Keratinocyte (primary cell): ENCODE results near the gene COMMD7.

Experiments
- EZH2 ChIP-seq: IDR thresholded peaks from one replicate; pipeline ENCODE4 v1.6.1; 2012; ENCODE audit warnings: inconsistent platforms, mild to moderate bottlenecking, low read length, moderate library complexity
- TF ChIP-seq, protein P1 (sequence below), 3 experiments: IDR thresholded peaks in 1 of 3; conservative IDR thresholded peaks in 1 of 3; optimal IDR thresholded peaks in 1 of 3; 2 replicates in 2 of 3; 3 replicates in 1 of 3; pipeline versions ENCODE3 to v1.5.1; 2011; ENCODE audit warnings: low read length in 3 of 3, mild to moderate bottlenecking in 3 of 3, moderate library complexity in 2 of 3, control low read depth in 1 of 3, inconsistent platforms in 1 of 3; ENCODE audit not compliant: insufficient read depth in 2 of 3; ENCODE audit errors: extremely low read depth in 1 of 3

- TF ChIP-seq, protein P1, sequence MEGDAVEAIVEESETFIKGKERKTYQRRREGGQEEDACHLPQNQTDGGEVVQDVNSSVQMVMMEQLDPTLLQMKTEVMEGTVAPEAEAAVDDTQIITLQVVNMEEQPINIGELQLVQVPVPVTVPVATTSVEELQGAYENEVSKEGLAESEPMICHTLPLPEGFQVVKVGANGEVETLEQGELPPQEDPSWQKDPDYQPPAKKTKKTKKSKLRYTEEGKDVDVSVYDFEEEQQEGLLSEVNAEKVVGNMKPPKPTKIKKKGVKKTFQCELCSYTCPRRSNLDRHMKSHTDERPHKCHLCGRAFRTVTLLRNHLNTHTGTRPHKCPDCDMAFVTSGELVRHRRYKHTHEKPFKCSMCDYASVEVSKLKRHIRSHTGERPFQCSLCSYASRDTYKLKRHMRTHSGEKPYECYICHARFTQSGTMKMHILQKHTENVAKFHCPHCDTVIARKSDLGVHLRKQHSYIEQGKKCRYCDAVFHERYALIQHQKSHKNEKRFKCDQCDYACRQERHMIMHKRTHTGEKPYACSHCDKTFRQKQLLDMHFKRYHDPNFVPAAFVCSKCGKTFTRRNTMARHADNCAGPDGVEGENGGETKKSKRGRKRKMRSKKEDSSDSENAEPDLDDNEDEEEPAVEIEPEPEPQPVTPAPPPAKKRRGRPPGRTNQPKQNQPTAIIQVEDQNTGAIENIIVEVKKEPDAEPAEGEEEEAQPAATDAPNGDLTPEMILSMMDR (optimal IDR thresholded peaks at IDR 0.05 in 1 of 3, IDR thresholded peaks at IDR 0.05 in 1 of 3, conservative IDR thresholded peaks at IDR 0.05 in 1 of 3; ENCODE audit: extremely low read depth in 1 of 3, insufficient read depth in 2 of 3, low read length in 3 of 3), result no peak
- TF ChIP-seq EZH2, result no peak
These were observed 72.4 kb downstream of the COMMD7 start for GRCh38 chr20:32670773-32671455.
